ENCODE results near the gene GPANK1.
A peak's percentile ranks its signal among the peaks of the same experiment; 100 is the strongest.

GPANK1 gene

DNA sequence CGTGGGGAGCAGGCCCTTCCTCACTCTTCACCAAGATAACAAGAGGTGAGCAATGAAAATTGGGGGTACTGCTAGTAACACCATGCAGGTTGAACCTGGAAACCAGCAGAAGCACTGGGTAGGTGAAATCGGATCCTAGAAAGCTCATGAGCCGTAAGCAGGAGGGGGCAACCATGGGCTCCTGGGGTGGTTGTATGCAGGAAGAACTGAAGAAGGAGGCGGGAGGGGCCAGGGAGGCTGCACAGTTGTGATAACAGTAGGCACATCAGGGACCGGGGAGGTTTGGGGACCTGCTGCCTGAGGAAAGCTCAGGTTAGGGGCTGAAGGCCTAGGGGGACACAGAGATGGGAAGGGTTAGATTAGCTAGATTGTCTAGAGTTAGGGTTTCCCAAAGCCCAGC lies 21.7 kb upstream of the GPANK1 start:
- H3K4me3 ChIP-seq (ENCODE audit: low read length): no peak overlapping the region
- TF ChIP-seq, protein P1, sequence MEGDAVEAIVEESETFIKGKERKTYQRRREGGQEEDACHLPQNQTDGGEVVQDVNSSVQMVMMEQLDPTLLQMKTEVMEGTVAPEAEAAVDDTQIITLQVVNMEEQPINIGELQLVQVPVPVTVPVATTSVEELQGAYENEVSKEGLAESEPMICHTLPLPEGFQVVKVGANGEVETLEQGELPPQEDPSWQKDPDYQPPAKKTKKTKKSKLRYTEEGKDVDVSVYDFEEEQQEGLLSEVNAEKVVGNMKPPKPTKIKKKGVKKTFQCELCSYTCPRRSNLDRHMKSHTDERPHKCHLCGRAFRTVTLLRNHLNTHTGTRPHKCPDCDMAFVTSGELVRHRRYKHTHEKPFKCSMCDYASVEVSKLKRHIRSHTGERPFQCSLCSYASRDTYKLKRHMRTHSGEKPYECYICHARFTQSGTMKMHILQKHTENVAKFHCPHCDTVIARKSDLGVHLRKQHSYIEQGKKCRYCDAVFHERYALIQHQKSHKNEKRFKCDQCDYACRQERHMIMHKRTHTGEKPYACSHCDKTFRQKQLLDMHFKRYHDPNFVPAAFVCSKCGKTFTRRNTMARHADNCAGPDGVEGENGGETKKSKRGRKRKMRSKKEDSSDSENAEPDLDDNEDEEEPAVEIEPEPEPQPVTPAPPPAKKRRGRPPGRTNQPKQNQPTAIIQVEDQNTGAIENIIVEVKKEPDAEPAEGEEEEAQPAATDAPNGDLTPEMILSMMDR (IDR thresholded peaks at IDR 0.05; ENCODE audit: insufficient read depth, low read depth, low read length, missing control alignments): no peak
- DNase-seq (ENCODE audit: low read depth): no peak

DNA sequence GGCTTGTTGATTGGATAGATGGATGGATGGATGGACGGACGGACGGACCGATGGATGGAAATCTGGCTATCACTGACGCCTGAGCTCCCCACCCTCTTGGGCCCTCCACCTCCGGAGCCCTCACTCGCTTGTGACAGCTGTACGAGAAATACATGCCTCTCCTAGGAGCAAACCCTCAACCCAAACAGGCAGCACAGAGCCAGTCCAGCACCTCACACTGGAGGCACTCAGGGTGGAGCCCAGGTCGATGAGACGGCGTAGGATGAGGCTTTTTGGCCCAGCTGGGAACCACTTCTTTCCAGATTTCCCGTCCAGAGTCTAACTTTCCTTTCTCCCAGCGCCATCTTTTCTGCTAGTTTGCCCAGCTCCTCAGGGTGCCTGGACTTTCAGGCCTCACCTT lies 18.8 kb upstream of the GPANK1 start:
- H3K4me3 ChIP-seq (ENCODE audit: low read length): no peak overlapping the region
- no peak for DNase-seq (ENCODE audit: low read depth)
- TF ChIP-seq, protein P1 (IDR thresholded peaks at IDR 0.05; ENCODE audit: insufficient read depth, low read depth, low read length, missing control alignments): no peak

DNA sequence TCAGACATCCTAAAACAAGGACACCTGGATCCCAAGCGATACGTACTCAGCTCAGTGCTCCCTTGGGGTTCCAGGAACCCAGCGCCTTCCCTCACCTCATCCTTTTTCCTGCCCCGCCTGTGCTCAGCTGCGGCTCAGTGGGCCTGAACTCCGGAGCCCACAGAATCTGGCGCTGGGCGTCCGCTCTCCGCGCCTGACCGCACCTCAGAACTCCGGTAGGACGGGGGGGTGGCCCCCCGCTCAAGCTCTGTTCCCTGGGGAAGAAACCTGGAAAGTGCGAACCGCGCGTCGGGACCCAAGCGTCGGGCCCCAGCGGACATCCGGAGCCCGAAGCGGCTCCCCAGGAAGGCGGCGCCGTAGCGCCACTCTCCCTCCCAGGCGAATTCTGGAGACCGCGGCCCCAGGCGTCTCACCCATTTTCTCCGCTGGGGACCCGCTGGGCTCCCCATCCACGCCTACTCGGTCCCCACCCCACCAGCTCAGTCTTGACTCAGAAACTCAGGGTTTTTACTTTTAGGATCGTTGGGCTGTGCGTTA lies 16.4 kb upstream of the GPANK1 start:
- DNase-seq (ENCODE audit: low read depth): peak; percentile 34
- TF ChIP-seq, protein P1 (IDR thresholded peaks at IDR 0.05; ENCODE audit: insufficient read depth, low read depth, low read length, missing control alignments): no peak

DNA sequence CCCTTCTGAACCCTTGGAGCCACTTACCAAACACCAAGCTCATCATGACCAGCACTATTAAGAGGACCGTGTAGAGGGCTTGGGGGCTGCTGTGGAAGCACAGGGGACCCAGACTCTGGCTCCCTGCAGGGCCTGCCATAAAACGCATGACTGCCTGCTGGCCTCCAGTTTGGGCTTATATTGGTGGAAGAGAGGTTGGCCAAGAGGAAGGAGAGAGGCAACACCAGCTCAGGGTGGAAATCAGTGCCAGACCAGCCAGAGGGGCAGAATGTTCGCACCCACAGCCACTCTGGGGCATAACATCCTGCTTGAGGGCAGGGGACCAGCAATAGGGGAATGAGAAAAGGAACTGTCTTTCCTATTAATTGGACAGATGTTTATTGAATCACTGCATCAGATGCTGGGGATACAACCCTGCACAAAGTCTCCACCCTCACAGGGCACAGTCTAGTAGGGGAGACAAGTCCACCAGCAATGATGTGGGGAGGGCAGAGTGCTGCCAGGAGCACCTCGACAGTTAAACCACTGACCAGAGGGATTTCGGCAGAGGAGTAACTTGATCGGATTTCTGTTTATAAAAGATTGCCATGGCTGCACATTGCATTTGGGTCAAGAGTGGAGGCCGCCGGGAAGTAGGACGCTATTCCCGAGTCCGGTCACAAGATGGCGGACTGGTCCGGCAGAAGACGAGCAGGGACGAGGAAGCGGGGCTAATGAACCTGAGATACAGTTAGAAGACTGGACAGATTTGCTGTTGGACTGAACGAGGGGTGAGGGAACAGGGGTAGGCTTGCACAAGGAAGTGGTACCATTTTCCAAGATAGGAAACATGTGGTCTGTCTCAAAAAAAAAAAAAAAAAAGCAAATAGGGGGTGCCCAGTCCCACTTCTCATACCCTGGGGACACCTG lies 15.7 kb upstream of the GPANK1 start, which contains the start of gene LY6G5C:
Gene LY6G5C (minus strand): TSS at position 842 of the 909 bp plus-strand sequence. CDS start 694 bp downstream, at position 148.
- peak; percentile 87 for DNase-seq (ENCODE audit: low read depth)
- peak within 1 kb of the TSS; percentile 45 for H3K4me3 ChIP-seq (ENCODE audit: low read length)
- TF ChIP-seq, protein P1 (IDR thresholded peaks at IDR 0.05; ENCODE audit: insufficient read depth, low read depth, low read length, missing control alignments): peak; percentile 81

More for the DNA sequence above, 16.4 kb upstream of the GPANK1 start:
- peak overlapping the region; percentile 45 for H3K4me3 ChIP-seq (ENCODE audit: low read length)

DNA sequence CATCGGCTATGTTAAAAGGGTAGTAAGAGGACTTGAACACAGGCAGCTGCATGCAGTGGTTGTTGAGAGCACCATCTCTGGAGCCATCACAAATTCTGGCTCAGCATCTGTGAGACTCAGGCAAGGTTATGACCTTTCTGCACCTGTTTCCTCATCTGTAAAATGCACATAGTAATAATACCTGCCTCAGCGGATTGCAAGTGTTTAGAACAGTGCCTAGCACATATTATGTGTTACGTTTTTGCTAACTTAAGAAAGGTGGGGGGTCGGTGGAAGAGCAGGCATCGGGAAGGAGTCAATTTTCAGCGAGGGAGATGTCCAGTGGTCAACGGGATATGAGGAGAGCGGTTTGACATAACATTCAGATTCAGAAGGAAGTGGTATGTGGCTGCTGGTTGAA lies 13.2 kb upstream of the GPANK1 start:
- DNase-seq (ENCODE audit: low read depth): no peak
- H3K4me3 ChIP-seq (ENCODE audit: low read length): no peak overlapping the region
- TF ChIP-seq, protein P1 (IDR thresholded peaks at IDR 0.05; ENCODE audit: insufficient read depth, low read depth, low read length, missing control alignments): no peak

DNA sequence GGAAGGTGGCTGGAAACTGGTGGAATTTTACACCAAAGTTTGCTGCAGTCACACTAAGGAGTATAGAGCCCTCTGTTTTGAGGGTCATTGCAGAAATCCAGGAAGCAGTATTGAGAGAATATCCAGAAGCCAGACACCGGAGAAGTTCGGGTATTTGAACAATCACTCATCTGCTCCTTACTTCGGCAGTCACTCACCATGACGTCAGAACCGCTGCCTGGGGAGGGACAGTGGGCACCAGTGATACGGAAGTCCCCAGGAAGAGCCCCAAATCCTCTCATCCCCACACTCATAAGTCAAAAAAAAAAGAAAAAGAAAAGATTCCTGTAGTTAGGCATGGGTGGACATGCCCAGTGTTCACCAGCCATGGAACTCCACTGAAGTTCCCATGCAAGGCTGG lies 12.1 kb upstream of the GPANK1 start:
- H3K4me3 ChIP-seq (ENCODE audit: low read length): no peak overlapping the region
- TF ChIP-seq, protein P1 (IDR thresholded peaks at IDR 0.05; ENCODE audit: insufficient read depth, low read depth, low read length, missing control alignments): no peak
- DNase-seq (ENCODE audit: low read depth): peak; percentile 38

Data from epithelial cell of esophagus (primary cell).